GM18517 (cell line): Measurements from ENCODE around the gene PAOX.
"Not testable (repeated sequence)": the region's sequence is repeated elsewhere in the genome, so short reads cannot be mapped to it uniquely, and the experiment has no call there.

Experiments
- ATAC-seq: cut with Tn5 transposase; IDR thresholded peaks from one replicate; pipeline ENCODE4 v1.9.1; 2021; ENCODE audit warnings: mild to moderate bottlenecking, moderate library complexity; ENCODE audit not compliant: unreplicated experiment

The PAOX gene

DNA sequence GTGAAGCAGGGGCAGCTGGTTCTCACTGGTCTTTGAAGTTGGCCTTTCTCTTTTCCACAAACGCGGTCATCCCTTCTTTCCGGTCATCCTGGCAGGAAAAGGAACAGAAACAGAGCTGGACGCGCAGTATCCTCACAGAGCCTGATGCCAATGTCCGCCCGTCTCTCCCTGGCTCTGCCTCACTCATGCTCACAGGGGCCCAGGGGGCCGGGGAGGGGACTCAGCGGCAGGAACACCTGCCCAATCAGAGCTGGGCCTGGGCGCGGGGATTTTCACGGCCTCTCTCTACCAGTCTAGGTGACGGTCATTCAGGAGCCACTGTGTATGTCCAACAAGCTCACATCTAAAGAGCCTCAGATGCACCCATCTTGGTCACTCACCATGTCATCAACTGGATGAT, 16.2 kb upstream of the PAOX start:
- ATAC-seq = no peak

DNA sequence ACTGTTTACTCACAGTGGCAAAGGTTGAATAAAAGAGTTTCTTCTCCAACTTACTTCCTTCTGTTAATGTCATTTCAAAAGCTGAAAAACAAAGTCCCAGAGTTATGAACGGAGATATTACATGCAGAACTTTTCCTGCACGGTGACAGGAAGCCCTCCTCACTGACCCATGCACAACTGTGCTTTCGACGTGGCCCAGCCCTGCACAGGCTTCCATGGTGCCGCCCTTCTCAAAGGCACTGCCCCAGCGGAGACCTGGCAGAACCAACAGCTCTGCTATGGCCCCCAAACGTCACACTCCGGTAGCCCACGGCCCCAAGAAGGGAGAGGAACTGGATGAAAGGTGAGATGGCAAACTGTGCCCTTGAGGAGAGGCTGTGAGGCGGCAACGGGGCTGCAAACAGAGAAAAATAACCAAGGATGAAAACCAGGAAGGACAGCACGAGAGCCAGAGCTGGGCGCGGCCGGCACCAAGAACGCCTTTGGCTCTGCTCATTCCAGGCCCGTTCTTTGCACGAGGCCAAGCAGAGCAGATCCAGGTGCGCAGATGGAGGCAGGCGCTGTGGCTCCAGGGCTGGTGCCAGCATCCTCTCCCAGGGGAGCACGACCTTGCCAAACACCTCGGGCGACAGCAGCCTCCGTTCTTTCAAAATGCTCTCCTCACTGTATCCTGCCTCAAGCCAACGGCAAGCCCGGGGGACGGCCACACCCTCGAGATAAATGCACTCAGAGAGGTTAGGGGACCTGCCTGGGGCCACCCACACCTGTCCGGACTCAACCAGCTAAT, 14.2 kb upstream of the PAOX start:
- ATAC-seq = no peak

GRCh38 chr10:133365461-133366129, 13.5 kb upstream of the PAOX start:
- ATAC-seq = no peak

- ATAC-seq = no peak
Measured at GRCh38 chr10:133366130-133366478, 13.0 kb upstream of the PAOX start.

GRCh38 chr10:133366751-133367150, 12.3 kb upstream of the PAOX start:
- no peak for ATAC-seq

DNA sequence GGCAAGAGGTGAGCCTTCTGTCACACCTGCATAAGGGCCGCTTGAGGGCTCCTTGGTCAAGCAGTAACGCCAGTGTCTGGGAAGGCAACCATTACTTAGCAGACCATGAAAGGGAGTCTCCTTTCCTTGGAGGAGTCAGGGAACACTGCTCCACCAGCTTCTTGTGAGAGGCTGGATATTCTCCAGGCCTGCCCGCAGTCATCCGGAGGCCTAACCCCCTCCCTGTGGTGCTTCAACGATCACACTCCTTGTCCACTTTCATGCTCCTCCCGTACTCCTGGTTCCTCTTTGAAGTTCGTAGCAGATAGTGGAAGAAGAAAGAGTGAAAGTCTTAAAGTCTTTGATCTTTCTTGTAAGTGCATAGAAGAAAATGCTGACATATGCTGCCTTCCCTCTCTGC, 11.6 kb upstream of the PAOX start:
- ATAC-seq = not testable (repeated sequence)

GRCh38 chr10:133368153-133368552, 10.9 kb upstream of the PAOX start:
- ATAC-seq = no peak

DNA sequence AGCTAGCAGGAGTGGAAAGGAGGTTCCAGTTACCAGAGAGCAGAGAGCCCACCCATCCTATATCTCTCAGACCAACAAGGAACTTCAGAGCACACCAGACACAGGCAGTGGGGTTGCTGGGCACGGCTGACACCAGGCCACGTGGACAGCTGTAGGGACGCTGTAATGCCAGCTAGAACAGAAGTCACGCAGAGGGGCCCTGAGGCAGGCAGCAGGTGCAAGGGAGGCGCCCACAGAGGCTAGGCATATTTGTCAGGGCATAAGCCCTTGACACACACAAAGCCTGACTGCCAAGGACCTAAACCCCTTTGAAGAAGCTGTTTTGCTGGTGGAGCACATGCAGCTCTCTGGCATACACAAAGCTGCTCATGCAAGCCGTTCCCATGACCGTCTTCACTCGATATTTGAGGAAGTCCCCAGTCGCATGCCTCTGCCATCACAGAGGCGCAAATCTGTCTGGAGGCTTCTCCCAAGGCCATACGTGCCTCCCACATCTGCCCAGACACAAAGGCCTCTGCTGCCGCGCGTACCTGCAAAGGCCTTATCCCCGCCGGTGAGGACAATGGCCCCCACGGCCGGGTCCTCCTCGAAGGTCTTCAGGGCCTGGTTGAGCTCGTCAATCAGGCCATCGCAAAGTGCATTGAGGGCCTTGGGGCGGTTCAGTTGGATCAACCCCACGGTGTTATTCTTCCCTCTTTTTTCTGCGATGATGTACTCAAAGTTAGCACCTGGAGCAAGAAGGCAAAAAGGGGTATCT, 8.9 kb upstream of the PAOX start:
- ATAC-seq = no peak

GRCh38 chr10:133372507-133372906, 6.6 kb upstream of the PAOX start:
- ATAC-seq = no peak

DNA sequence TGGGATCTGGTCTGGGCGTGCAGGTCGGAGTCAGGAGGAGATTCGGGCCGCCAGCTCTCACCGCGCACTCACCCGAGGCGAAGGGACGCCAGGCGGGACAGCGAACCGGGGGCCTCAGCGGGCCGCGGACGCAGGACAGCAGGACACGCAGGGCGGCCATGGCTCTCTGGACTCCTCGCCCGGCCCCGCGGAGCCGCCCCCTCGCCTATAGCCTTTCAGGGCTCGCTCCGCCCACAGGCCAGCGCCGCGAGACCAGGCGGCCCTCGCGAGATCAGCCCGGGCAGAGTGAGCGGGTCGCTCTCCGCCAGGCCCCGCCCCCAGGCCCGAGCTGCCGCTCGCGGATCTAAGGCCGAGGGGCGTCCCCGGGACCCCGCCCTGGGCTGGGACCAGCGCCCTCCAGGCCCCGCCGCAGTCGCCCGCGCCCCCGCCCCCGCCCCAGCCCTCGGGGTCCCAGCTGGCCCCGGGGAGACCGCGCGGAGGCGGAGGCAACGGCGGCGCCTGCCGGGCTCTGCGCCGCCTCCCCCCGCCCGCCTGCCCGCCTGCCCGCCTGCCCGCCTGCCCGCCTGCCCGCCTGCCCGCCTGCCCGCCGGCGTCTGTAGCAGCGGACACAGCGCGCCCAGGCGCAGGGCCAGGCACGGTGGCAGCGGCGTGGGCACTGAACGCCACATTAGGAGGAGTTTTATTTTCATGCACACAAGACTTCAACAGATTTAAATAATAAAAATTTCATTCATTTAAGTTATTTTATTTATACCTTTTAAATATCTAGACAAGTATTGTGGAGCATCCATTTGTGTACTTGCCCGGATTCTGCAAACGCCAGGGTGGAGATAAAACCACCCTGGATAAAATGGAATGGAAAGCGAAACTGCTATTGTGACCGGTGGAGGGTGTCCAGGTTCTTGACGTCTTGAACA, 5.6 kb upstream of the PAOX start, which contains the start of gene ECHS1:
ECHS1 (minus strand) TSS at position 181 of the 917 bp plus-strand sequence; CDS start at position 160, 21 bp downstream.
- ATAC-seq = peak; percentile 74

DNA sequence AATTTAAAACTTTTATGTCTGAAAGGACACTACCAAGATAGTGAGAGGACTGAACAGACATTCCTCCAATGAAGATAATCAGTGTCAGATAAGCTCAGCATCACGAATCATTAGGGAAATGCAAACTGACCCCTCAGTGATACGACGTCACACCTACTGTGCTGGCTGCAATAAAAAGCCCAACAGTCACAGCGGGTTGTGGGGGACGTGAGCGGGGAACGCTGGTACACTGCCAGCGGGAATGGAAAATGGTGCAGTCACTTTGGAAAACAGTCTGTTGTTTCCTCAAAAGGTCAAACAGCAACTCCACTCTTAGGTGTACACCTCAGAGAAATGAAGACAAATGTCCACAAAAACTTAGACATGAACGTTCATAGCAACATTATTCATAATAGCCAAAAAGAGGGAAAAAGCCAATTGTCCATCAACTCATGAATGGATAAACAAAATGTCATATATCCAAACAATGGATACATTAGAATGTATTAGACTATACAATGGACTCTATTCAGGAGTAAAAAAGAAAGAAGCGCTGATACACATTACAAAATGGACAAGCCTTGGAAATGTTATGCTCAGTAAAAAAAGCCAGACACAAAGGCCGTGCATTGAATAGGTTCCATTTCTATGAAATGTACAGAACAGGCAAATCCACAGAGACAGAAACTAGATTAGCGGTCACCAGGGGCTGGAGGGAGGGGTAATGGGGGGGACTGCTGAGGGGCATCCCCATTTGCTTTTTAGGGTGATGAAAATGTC, 3.5 kb upstream of the PAOX start:
- no peak for ATAC-seq

GRCh38 chr10:133376183-133376582, 2.9 kb upstream of the PAOX start:
- not testable (repeated sequence) for ATAC-seq

GRCh38 chr10:133377025-133377817, 1.8 kb upstream of the PAOX start:
- ATAC-seq = no peak

DNA sequence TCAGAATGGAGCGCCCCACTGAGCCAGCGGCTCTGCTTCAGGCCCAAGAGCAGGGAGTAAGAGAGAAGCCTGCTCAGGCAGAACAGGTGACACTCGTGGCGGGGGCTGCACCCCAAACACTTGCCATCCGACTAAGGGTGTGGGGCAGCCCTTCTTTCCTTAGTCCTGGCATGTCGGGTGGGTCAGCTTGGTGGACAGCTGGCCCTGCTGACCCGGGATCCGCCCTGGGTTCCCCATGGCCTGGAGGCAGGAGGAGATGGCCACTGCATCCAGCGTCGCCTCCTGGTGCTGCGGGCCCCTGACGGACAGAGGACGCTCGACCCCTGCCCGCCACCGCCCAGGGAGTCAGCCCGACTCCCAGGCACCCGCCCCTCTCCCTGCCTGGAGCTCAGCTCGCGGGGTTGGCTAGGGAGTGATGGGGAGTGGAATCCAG, 1.2 kb upstream of the PAOX start:
- ATAC-seq = no peak

DNA sequence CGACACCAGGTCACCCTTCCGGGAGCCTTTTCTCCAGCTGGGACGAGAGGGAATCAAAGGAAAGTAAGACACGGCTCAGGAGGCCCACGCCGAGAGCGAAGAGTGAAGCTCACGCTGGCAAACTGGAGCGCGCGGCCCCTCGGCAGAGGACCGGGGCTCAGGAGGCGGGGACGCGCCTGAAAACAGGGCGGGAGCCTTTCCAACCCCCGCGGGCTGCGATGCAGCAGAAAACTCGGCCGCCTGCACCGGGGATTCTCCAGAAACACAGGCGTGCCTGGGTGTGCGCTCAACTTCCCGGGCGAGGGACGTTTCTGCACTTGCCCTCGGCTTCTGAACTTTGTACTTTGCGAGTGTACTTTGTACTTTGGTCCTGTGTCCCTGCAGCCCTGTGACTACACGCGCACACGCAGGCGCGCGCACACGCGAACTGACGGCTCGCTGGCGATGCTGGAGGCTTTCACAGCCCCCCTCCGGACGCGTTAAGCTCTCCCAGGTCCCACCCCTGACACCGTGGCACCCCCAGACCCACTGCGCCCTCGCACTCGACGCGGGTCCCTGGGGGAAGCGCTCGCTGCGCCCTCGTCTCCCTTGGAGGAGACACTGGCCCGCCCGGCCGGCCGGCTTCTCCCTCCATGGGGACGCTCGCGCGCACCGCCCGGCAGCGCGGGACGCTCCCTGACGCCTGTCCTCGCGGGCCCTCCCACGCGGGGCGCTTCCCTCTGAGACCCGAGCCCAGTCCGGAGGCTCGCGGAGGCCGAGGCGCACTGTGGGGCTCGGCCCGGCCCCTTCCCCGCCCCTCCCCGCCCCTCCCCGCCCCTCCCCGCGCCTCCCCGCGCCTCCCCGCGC, 588 bp upstream of the PAOX start:
- ATAC-seq = peak; percentile 41

DNA sequence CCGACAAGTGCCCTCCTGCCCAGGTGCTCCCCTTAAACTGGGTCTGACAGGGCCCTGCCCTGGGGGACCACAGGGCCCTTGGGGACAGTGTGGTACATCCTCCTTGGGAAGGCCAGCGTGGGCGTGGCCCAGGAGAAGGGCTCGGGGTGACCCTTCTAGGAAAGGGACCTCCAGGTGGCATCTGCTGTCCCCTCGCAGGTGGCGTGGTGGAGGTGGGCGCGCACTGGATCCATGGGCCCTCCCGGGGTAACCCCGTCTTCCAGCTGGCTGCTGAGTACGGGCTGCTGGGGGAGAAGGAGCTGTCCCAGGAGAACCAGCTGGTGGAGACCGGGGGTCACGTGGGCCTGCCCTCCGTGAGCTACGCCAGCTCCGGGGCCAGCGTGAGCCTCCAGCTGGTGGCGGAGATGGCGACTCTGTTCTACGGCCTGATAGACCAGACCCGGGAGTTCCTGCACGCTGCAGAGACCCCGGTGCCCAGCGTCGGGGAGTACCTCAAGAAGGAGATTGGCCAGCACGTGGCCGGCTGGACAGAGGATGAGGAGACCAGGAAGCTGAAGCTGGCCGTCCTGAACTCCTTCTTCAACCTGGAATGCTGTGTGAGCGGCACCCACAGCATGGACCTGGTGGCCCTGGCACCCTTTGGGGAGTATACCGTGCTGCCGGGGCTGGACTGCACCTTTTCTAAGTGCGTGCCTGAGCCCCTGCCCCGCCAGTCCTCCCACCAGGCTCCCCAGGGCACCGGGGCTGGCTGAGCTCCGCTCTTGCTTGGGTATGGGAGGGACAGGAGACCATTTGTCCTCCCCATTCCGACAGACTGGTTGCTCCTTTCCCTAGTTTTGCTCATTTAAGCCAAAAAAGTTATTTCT, 972 bp downstream of the PAOX start:
- no peak for ATAC-seq

DNA sequence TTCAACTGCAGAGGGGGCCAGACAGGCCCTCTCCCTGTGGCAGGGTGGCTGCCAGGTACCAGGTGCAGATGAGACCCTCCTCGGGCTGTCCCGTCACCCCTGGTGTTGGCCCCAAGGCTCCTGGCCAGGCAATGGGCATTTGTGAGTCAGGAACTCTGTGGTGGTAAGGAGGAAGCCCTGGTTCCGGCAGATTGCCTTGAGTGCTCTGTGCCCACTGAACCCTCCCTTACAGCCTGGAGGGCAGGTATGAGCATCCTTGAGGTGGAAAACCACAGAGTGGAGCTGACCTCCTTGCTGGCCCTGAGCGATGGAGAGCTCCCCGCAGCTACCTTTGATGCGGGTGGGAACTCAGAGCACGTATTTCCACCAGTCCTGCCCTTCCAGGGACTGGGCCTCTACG, 2.0 kb downstream of the PAOX start:
- no peak for ATAC-seq
